HG03108 (cell line): ENCODE measurements around the gene PEX14.

ENCODE experiments used
- ATAC-seq: cut with Tn5 transposase; IDR thresholded peaks from one replicate; pipeline ENCODE4 v1.9.1; 2021; ENCODE audit warnings: moderate library complexity; ENCODE audit not compliant: unreplicated experiment

PEX14 gene

GRCh38 chr1:10586125-10586524 is 111.4 kb downstream of the PEX14 start:
- no peak for ATAC-seq

DNA sequence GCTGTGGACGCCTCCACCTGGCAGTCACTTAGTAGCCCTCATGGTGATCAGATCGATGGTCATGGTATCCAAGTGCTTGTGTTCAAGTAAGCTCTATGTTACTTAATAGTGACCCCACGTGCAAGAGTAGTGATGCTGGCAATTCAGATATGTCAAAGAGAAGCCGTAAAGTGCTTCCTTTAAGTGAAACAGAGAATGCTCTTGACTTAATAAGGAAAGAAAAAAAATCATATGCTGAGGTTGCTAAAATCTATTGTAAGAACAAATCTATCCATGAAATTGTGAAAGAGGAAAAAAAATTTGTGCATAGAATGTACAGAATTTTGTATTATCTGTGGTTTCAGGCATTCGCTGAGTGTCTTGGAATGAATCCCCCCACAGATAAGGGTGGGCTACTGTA is 113.9 kb downstream of the PEX14 start:
- ATAC-seq, result no peak

GRCh38 chr1:10589074-10589473 is 114.3 kb downstream of the PEX14 start:
- no peak for ATAC-seq

DNA sequence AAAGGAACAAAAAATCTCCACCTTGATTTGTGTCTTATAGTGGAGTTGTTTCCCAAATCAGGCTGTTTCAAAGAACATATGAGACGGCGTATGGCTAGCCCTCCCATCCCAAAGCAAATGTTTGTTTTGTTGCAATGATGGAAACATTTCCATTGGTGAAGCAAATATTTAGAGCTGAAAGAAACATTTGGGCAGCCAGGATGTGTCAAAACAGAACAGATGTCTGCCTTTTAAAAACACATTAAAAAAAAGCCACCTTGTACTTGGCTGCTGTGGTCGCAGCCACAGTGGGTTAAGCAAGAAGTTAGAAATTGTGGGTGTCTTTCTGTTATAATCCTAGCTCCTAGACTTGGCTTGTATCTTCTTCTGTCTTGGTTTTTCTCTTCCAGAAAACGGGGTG is 116.3 kb downstream of the PEX14 start:
- ATAC-seq, result no peak

DNA sequence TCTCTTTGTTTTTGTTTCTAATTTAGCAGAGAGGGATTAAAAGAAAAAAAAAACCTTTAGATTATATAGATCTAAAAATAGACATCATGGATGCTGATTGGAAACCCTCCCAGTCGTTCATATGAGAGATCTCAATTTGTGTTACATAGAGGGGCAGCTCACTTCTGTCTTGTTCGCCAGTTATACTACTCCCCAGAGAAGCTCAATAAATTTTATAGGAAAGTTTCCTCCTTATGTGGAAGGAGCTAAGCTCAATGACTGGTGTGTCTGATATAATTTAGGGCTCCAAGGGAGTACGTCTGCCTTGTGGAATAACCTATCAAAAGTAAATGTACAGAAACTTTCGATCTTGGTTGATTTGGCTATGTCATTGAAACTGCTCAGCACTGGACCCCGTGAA is 117.6 kb downstream of the PEX14 start:
- ATAC-seq, result no peak

- no peak for ATAC-seq
Observed at GRCh38 chr1:10593750-10594149, 119.0 kb downstream of the PEX14 start.

DNA sequence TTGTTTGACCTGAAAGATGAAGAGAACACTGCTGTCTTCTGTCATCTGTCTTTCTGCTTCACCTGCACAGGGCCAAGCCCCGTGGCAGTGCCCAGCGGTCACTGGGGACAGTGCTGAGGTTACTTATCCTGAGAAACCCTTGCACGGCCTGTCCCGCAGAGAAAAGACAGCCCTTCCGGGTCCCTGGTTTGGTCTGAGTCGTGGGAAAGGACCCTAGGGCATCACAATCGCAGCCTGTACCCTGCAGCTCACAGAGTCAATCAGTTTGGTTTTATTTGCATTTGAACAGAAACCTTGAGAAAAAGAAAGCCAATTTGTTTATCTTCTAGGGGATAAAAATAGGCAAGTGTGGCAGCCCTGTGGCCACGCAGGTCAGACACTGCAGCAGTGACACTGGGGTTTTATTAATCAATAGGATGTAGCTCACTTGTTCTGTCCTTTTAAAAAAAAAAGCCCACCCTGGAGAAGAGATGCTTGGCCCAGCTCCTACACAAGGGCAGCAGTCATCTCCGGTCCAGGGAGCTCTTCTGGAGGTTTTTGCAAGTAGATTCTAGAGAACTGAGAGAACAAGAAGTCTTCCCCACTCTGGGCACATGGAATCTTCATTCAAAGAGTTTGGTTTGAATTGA is 120.0 kb downstream of the PEX14 start:
- ATAC-seq, result no peak

DNA sequence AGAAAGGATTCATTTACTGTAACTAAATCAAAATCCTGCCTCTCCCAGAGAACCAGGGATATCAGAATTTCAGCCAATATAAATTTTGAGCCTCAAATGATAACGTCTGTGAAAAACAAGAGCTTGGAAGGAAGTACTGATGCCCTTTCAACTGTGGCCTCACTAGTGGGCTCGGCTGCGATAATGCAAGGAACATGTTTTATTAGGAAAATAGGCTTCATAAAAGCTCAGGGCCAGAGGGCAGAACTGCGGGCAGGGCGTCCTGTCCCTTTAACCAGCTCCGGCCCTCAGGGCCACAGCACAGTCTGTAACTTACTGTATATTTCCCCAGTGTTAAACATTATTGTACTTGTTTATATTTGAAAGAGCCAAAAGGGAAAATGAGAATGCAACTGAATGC is 122.0 kb downstream of the PEX14 start:
- no peak for ATAC-seq

GRCh38 chr1:10597492-10598388 is 123.0 kb downstream of the PEX14 start:
- ATAC-seq, result no peak

- ATAC-seq, result no peak
Observed at GRCh38 chr1:10598389-10598702, 123.6 kb downstream of the PEX14 start.

DNA sequence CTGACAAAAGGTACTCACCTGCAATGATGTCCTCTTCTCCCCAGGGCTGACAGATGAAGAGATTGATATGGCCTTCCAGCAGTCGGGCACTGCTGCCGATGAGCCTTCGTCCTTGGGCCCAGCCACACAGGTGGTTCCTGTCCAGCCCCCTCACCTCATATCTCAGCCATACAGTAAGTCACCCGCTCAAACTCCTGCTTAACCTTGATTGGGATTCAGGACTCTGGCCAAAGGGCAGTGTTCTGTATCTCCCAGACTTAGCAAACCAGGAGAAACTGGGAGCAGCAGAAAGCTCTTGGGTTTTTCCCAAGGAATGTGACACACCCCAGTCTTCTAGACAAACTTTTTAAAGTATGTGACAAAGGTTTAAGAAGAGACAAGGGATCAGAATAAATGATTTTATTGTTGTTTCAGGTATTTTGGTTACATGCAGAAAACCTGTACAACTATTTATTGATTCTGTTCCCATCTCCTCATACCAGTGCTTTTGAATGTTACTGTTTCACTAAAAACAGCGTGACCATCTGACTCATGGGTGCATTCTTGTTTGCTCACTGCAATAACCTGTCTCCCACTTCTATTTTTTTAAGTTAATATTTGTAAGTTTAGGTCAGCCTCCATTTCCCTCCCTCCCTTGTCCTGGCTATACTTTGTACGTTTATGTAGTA is 124.6 kb downstream of the PEX14 start:
- ATAC-seq, result no peak

DNA sequence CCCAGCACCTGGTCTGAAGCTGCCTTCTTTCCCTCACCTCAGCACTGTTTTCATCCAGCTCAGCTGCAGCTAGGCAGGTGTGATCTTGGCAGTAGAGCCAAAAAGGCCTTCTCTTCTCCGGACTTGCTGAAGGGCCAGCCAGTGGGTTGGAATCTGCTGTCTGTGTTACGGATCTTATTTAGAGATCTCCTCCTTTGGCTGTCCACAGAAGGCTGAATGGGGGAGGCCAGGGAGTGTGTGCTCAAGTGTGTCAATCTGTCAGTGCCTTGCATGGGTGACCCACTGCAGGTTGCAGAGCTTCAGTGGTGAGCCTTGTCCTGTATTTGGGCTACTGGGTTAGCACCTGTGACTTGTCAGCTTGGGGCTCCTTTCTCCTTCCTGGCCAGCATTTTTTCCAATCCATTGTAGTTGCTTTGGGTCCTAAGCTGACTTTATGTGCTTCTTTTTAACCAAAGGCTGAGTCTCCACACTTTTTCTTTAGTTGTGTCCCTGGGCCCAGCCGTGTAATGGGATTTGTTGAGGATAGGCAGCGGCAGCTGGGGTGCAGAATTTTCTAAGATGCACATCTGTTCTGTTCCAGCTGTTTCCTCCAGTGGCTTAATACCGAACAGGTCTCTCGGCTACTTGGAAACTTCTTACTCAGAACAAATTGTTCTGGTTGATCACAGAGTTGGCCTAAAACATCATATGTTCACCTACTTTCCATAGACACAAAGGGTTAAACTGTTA is 126.8 kb downstream of the PEX14 start:
- ATAC-seq, result no peak

DNA sequence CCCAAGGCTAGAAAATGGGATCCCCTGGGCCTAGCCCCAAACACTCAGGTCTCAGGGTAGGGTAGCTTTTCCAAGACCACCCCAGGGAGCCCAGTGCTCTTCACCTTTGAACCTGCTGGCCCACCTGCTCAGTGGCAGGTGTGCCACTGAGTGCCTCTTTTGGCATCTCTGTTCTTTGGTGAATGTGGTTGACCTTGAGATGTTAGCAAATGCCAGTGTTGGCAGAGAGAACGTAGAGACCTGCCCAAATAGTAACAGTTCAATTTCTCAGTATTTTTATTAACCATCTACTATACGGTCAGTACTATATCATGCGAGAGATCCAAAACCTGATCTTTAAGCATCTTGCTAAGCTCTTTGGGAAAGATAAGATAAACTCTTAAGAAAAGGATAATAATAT is 128.2 kb downstream of the PEX14 start:
- ATAC-seq, result no peak

- no peak for ATAC-seq
Observed at GRCh38 chr1:10604966-10605365, 130.2 kb downstream of the PEX14 start.

GRCh38 chr1:10606064-10606463 is 131.3 kb downstream of the PEX14 start:
- no peak for ATAC-seq

- no peak for ATAC-seq
Observed at GRCh38 chr1:10607228-10607627, 132.5 kb downstream of the PEX14 start.

GRCh38 chr1:10608690-10609089 is 133.9 kb downstream of the PEX14 start:
- ATAC-seq, result no peak

DNA sequence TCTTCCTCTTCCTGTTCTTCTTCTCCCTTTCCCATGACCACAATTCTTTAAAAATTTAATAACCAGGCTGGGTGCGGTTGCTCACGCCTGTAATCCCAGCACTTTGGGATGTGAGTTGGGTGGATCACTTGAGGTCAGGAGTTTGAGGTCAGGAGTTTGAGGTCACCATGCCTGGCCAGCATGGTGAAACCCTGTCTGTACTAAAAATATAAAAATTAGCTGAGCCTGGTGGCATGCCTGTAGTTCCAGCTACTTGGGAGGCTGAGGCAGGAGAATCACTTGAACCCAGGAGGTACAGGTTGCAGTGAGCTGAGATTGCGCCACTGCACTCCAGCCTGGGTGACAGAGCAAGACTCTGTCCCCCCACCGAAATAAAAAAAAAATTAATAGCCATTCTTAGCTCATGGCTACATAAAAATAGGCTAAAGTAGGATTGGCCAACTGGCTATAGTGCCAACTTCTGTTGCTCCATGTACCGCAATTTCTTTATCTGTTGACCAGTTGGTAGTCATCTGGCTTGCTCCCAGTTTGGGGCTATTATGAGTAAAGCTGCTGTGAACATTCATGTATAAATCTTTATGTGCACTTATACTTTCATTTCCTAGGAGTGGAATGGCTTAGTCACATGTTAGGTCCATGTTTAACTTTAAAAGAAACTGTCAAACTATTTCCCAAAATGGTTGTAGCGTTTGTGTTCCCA is 136.3 kb downstream of the PEX14 start:
- ATAC-seq, result no peak

GRCh38 chr1:10612436-10613160 is 137.8 kb downstream of the PEX14 start:
- no peak for ATAC-seq

DNA sequence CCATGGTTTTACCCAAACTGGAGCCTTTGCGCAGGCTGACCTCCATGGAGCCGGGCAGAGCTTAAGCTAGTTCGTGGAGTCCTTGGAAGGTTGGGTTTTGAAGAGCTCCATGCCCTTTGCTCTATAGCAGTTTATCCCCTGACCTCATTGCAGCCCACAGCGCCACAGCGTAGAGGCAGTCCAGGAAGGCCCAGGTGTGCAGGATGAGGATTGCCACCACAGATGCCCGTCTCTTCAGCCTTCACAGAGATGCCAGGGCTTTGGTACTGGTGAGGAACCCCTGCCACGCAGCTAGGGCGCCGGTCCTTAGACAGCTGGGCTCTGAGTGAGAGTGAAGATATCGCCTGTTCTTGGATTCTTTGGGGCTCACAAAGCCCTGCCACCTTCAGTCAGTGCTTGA is 138.6 kb downstream of the PEX14 start:
- ATAC-seq, result no peak
